AG04449 (cell line): ENCODE data around the gene NEMP1.
A peak's percentile ranks its signal among the peaks of the same experiment; 100 is the strongest.

ENCODE experiments used
- CTCF ChIA-PET: fragments of 350-600 bp; formaldehyde crosslinking; extraction: SDS; loops from one replicate; lab custom pipeline; 2021; ENCODE audit warnings: antibody characterized with exemption; lab: Yijun Ruan, JAX
- POLR2A ChIA-PET: fragments of 400-600, 350-600 bp; formaldehyde crosslinking; extraction: SDS; loops from one replicate; lab custom pipeline; 2020; ENCODE audit warnings: antibody characterized with exemption, inconsistent platforms; lab: Yijun Ruan, JAX
- DNase-seq: peaks from one replicate; pipeline ENCODE4 v3.0.0-alpha.2; 2010; ENCODE audit warnings: low read depth, low spot score
- H3K4me3 ChIP-seq: 2 replicates; pipeline ENCODE4 v1.5.1; 2011; ENCODE audit warnings: low read depth, mild to moderate bottlenecking, control low read depth, low read length
- TF ChIP-seq, protein P1 (sequence below): IDR thresholded peaks from one replicate; pipeline ENCODE4 v1.5.1; 2011; ENCODE audit warnings: mild to moderate bottlenecking, moderate library complexity, low read length, control low read depth, inconsistent platforms; ENCODE audit not compliant: insufficient read depth; ENCODE audit errors: missing control alignments

Gene NEMP1

DNA sequence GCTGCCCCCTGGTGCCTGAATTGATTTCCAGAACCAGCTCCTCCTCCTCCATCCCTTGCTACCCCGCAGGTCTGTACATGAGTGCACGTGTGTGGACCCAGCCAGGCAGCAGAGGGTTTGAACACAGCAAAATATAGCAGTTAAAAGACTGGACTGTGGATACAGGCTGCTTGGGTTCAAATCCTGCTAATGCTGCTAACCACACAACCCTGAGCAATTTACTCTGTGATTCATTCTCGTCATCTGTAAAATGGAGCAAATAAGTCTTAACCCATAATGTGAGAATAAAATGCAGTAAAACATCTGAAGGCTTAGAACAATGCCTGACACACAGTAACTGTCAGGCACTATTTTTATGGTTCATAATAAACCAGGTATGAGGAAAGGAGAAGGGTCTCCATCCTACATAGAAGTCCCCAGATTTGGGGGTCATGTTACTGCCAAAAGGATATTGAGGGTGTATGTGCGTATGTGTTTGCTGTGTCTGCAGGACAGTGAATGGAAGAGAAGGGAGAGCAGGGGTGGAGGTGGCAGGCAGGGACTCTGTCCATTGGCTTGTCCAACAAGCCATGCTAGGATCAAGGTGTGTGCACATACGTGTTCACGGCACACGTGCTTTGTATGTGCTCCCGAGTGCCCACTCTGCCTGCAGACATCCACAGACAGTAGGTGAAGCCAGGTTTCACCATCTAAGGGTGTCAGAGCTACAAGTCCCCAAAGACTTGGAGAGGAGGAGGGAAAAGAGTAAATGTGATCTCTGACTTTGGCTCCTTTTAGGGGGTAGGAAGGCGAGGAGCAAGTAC, 34.1 kb upstream of the NEMP1 start:
- TF ChIP-seq, protein P1, sequence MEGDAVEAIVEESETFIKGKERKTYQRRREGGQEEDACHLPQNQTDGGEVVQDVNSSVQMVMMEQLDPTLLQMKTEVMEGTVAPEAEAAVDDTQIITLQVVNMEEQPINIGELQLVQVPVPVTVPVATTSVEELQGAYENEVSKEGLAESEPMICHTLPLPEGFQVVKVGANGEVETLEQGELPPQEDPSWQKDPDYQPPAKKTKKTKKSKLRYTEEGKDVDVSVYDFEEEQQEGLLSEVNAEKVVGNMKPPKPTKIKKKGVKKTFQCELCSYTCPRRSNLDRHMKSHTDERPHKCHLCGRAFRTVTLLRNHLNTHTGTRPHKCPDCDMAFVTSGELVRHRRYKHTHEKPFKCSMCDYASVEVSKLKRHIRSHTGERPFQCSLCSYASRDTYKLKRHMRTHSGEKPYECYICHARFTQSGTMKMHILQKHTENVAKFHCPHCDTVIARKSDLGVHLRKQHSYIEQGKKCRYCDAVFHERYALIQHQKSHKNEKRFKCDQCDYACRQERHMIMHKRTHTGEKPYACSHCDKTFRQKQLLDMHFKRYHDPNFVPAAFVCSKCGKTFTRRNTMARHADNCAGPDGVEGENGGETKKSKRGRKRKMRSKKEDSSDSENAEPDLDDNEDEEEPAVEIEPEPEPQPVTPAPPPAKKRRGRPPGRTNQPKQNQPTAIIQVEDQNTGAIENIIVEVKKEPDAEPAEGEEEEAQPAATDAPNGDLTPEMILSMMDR: no peak
- POLR2A ChIA-PET: interaction anchor here (0.6 to 7.7 kb wide), 22 partner anchors 15 to 703 kb away, joined by 3 to 81 read pairs (median 5); partner anchors contain the start of genes LRP1, NAB2, NEMP1 and SHMT2
- CTCF ChIA-PET: interaction anchor here (0.6 to 13.0 kb wide), 39 partner anchors 9 to 381 kb away, joined by 3 to 218 read pairs (median 7); partner anchors contain the start of genes LRP1, NAB2, NEMP1 and SHMT2
- DNase-seq: no peak
- H3K4me3 ChIP-seq: peak overlapping the region; percentile 73

DNA sequence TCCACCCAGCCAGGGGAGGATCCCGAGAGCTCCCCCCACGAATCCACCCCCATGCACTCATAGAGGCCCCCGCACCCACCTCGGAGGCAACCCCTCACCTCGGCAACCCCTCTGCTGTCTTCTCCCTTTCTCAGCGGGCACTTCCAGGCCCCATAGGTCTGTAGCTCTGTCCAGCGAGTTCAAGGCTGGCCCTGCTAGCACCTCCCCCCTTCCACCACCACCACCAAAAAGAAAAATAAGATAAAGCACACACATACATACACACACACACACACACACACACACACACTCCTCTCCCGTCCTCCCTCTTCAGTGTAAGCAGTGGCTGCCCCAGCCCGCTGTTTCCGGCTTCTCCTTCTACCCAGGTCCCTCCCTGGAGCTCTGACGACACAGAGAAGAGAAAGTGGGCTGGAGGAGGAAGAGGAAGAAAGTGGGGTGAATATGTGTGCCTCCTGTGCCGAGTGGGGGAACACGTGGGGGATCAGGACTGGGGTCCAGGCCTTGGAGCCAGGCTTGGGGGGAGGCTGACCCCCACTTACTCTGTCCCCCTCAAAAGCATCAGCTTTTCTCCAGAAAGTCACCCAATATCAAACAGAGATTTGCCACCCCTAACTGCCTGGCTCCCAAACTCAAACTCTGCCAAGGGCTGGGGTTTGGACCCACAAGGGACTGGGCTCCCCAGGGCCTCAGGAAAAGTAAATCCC, 32.6 kb upstream of the NEMP1 start, which contains the start of gene STAT6:
TSS of gene STAT6 (minus strand) at position 332 of the 704 bp plus-strand sequence. CDS start 3,084 bp downstream, outside the sequence.
- no peak for DNase-seq
- TF ChIP-seq, protein P1: no peak
- POLR2A ChIA-PET: interaction anchor here (0.6 to 7.7 kb wide), 19 partner anchors 13 to 348 kb away, joined by 3 to 81 read pairs (median 5); partner anchors contain the start of genes LRP1, NAB2, NEMP1 and SHMT2
- CTCF ChIA-PET: interaction anchor here (0.7 to 13.0 kb wide), 31 partner anchors 13 to 360 kb away, joined by 3 to 218 read pairs (median 11); partner anchors contain the start of genes LRP1, NAB2, NEMP1 and STAC3
- H3K4me3 ChIP-seq: peak within 1 kb of the TSS; percentile 73

- no peak for DNase-seq
- TF ChIP-seq, protein P1: peak; percentile 2
- ChIA-PET CTCF (interaction anchor here (0.6 to 13.0 kb wide), 19 partner anchors 14 to 140 kb away, joined by 3 to 218 read pairs (median 19); partner anchors contain the start of genes LRP1, NAB2, NEMP1 and STAC3), POLR2A (interaction anchor here (0.6 to 7.7 kb wide), 9 partner anchors 13 to 62 kb away, joined by 3 to 81 read pairs (median 17); partner anchors contain the start of genes LRP1, NAB2 and NEMP1)
- peak overlapping the region; percentile 73 for H3K4me3 ChIP-seq
These were observed 31.8 kb upstream of the NEMP1 start for GRCh38 chr12:57110104-57111030.

DNA sequence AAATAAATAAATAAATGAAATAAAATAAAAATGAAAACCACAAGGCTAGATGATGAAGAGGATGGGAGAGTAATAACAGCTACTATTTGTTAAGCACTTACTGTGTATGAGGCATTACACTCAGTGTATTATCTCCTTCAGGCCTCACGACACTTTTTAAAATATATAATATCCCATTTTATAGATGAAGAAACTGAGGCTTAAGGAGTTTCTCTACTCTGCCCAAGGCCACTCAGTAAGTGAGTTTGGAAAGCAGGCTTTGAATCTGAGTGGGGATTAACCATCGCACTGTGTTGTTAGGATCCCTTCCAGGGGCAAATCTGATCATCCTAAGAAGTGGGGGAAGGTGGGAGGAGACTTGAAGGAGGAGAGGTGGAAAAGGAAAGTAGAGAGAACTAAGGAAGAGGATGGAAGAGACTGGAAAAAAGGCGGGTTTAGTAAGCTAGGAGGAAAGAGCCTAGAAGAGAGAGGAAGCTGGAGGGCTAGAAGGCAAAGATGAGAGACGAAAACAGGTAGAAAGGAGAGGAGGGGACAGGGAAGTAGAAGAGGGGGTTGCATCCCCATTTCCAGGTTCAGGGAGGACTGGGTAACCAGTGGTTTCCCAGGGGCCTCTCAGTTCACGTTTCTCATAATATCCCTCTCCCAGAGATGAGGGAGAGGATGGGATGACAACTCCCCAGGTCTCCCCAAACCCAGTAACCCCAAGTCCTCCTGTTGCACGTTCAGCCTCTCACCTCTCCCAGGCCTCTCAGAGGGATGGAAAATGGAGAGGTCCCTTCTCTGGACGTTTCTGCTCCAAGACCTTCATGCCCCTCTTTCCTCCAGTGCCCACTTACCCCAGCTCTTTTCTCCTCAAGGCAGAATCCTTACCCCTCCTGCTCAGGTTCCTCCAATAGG, 30.9 kb upstream of the NEMP1 start:
- H3K4me3 ChIP-seq: peak overlapping the region; percentile 73

More for the DNA sequence above, 30.9 kb upstream of the NEMP1 start:
- CTCF ChIA-PET: interaction anchor here (0.6 to 13.0 kb wide), 9 partner anchors 14 to 104 kb away, joined by 3 to 218 read pairs (median 19); partner anchors contain the start of genes LRP1, NAB2 and ZBTB39
- TF ChIP-seq, protein P1: no peak
- no peak for DNase-seq
- POLR2A ChIA-PET: interaction anchor here (0.6 to 7.7 kb wide), 6 partner anchors 12 to 63 kb away, joined by 3 to 64 read pairs (median 12); partner anchors contain the start of genes LRP1 and NEMP1
